SK-N-SH treated with all-trans-retinoic acid at 6 μM for 48 hours (cell line): ENCODE data around the gene NGEF.

ENCODE experiments used
- ARNTL ChIP-seq: fragments of 450-650 bp; formaldehyde crosslinking; IDR thresholded peaks from 2 replicates; pipeline ENCODE4 v1.5.0; 2020; ENCODE audit warnings: low read depth, mild to moderate bottlenecking, moderate library complexity, borderline replicate concordance
- BACH2 ChIP-seq: fragments of 250-450 bp; sonication (Bioruptor Pico); IDR thresholded peaks from 2 replicates; pipeline ENCODE4 v1.9.0; 2021; ENCODE audit warnings: mild to moderate bottlenecking, borderline replicate concordance
- ESRRG ChIP-seq: fragments of 250-450 bp; sonication (Bioruptor Pico); IDR thresholded peaks from 2 replicates; pipeline ENCODE4 v1.6.1; 2021; ENCODE audit warnings: mild to moderate bottlenecking
- ISL1 ChIP-seq: fragments of 250-450 bp; sonication (Bioruptor Pico); IDR thresholded peaks from 2 replicates; pipeline ENCODE4 v2.1.2; 2022; ENCODE audit warnings: mild to moderate bottlenecking, moderate library complexity
- OSR1 ChIP-seq: fragments of 250-450 bp; sonication (Bioruptor Pico); IDR thresholded peaks from 2 replicates; pipeline ENCODE4 v1.8.0; 2022; ENCODE audit warnings: moderate library complexity, mild to moderate bottlenecking, inconsistent platforms
- SNAI2 ChIP-seq: fragments of 250-450 bp; sonication (Bioruptor Pico); IDR thresholded peaks from 2 replicates; pipeline ENCODE4 v1.5.0; 2020; ENCODE audit warnings: mild to moderate bottlenecking, moderate library complexity
- ZFP3 ChIP-seq: fragments of 250-450 bp; sonication (Bioruptor Pico); IDR thresholded peaks from 2 replicates; pipeline ENCODE4 v1.5.0; 2020; ENCODE audit warnings: mild to moderate bottlenecking, moderate library complexity
- ZNF565 ChIP-seq: fragments of 450-650 bp; formaldehyde crosslinking; conservative IDR thresholded peaks from 2 replicates; pipeline ENCODE4 v1.5.0; 2020; ENCODE audit warnings: low read depth, mild to moderate bottlenecking, moderate library complexity
- ZNF8 ChIP-seq: fragments of 450-650 bp; formaldehyde crosslinking; IDR thresholded peaks from 2 replicates; pipeline ENCODE4 v1.5.0; 2020; ENCODE audit warnings: mild to moderate bottlenecking, moderate library complexity
- TF ChIP-seq, protein P1 (sequence below): fragments of 250-450 bp; sonication (Bioruptor Pico); IDR thresholded peaks from 2 replicates; pipeline ENCODE4 v1.8.0; 2020; ENCODE audit warnings: mild to moderate bottlenecking, moderate library complexity, borderline replicate concordance

DNA sequence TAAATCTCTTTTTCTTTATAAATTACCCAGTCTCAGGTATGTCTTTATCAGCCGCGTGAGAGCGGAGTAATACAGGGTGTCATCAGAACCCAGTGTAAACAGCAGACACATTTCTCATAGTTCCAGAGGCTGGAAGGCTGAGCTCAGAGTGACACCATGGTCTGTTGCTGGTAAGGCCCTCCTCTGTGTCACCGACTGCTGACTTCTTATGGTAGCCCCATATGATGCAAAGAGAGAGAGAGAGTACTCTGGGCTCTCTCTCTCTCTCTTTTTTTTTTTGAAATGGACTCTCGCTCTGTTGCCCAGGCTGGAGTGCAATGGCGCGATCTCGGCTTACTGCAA is 83.0 kb downstream of the NGEF start:
- TF ChIP-seq ZNF565 (CRISPR knock-in tag): no peak
- no peak for TF ChIP-seq ZFP3
- no peak for TF ChIP-seq ISL1 (CRISPR knock-in tag)
- TF ChIP-seq, protein P1, sequence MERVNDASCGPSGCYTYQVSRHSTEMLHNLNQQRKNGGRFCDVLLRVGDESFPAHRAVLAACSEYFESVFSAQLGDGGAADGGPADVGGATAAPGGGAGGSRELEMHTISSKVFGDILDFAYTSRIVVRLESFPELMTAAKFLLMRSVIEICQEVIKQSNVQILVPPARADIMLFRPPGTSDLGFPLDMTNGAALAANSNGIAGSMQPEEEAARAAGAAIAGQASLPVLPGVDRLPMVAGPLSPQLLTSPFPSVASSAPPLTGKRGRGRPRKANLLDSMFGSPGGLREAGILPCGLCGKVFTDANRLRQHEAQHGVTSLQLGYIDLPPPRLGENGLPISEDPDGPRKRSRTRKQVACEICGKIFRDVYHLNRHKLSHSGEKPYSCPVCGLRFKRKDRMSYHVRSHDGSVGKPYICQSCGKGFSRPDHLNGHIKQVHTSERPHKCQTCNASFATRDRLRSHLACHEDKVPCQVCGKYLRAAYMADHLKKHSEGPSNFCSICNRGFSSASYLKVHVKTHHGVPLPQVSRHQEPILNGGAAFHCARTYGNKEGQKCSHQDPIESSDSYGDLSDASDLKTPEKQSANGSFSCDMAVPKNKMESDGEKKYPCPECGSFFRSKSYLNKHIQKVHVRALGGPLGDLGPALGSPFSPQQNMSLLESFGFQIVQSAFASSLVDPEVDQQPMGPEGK (CRISPR knock-in tag): no peak
- TF ChIP-seq ARNTL: no peak
- no peak for TF ChIP-seq OSR1 (CRISPR knock-in tag)
- no peak for TF ChIP-seq BACH2
- no peak for TF ChIP-seq ZNF8 (CRISPR knock-in tag)
- no peak for TF ChIP-seq SNAI2 (CRISPR knock-in tag)
- TF ChIP-seq ESRRG (CRISPR knock-in tag): no peak
